ENCODE data around the gene ASIC2.

DNA sequence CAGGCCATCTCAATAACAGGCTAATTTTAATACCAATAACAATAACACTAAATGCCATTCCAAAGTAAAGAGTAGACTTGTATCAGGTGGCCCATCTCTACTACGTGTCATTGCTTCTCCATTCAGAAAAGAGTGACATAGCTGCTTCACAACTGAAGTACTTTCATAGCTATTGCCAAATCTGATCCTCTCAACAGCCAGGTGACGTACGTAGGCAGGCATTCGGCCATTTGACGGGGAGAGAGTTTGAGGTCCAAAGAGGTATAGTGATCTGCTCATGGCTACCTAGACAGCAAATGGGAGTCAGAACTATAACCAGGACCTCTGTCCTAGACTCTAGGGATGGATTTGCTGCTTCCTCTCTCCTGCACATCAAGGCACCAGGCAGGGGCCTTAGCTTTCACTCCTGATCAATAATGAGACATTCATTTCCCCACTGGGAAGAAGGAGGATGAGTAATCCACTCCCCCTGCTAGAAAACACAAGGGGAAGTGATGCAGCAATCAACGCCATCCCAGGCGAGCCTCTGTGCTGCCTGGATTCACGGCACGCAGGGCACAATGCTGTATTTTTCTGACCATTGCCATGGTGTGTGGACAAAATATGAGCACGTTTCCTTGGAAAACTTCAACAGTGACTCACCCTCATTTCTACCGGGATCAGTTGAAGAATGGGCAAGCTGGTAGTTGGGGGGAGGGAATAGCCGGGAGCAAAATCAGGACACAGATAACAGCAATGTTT lies 220.5 kb downstream of the ASIC2 start:
- TF ChIP-seq, protein P1, sequence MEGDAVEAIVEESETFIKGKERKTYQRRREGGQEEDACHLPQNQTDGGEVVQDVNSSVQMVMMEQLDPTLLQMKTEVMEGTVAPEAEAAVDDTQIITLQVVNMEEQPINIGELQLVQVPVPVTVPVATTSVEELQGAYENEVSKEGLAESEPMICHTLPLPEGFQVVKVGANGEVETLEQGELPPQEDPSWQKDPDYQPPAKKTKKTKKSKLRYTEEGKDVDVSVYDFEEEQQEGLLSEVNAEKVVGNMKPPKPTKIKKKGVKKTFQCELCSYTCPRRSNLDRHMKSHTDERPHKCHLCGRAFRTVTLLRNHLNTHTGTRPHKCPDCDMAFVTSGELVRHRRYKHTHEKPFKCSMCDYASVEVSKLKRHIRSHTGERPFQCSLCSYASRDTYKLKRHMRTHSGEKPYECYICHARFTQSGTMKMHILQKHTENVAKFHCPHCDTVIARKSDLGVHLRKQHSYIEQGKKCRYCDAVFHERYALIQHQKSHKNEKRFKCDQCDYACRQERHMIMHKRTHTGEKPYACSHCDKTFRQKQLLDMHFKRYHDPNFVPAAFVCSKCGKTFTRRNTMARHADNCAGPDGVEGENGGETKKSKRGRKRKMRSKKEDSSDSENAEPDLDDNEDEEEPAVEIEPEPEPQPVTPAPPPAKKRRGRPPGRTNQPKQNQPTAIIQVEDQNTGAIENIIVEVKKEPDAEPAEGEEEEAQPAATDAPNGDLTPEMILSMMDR (IDR thresholded peaks at IDR 0.05) = no peak
- TF ChIP-seq POLR2A (IDR thresholded peaks at IDR 0.05) = no peak
- no peak for TF ChIP-seq POLR2AphosphoS5 (IDR thresholded peaks at IDR 0.05)
